ENCODE results near the gene VCX3B. TPM values are rescaled to one million over a fixed set of nuclear protein-coding genes. Genes with fewer than 3 reads are reported as not detected.
"Not testable (repeated sequence)": the region's sequence is repeated elsewhere in the genome, so short reads cannot be mapped to it uniquely, and the experiment has no call there.

VCX3B gene
- under 1 TPM in 2 of 10 donors, not detected in 8; 0.20 to 0.42 TPM for total RNA-seq
- polyA plus RNA-seq = under 1 TPM in 1 of 2 donors, not detected in 1; 0.10 TPM
- long read RNA-seq, donor 1 = 0 reads
- long read RNA-seq, donor 2 = 0 reads
- long read RNA-seq, donor 3 = 0 reads

GRCh38 chrX:8464530-8464929 lies at the start of gene VCX3B:
TSS of gene VCX3B (plus strand) at chrX:8464830. CDS start at chrX:8465451, 621 bp downstream.
- intact Hi-C loops (cut with DNase I); H3K27me3 ChIP-seq; H3K4me1 ChIP-seq; H3K36me3 ChIP-seq; DNase-seq; H3K9me3 ChIP-seq; H3K4me3 ChIP-seq; ATAC-seq; H3K27ac ChIP-seq: not testable (repeated sequence)
- WGBS, 2 donors = 97 to 100% methylated on average over 2 to 3 of the region's 3 CpGs

DNA sequence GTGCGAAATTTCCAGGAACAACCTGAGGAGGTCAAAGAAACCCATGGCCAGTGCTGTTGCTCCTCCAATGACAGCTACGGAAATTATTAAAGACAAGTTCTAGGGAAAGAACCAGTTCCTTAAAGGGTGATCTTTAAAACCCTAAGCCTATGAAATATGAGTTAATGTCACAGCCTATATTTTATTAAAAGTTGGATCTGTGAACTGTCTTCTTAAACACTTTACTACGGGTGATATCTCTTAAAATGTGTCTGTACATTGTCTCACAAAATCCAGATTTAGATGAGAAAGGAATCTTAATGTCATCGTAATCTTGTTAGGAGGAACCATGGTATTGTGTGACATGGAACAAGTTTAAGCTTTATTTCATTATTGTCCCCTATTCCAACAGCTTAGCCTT lies 46.3 kb upstream of the VCX3B start:
- no peak for ATAC-seq
- no peaks in the 10 kb centered on the region for H3K27me3 ChIP-seq
- no peaks in the 10 kb centered on the region for H3K36me3 ChIP-seq
- TF ChIP-seq, protein P1, sequence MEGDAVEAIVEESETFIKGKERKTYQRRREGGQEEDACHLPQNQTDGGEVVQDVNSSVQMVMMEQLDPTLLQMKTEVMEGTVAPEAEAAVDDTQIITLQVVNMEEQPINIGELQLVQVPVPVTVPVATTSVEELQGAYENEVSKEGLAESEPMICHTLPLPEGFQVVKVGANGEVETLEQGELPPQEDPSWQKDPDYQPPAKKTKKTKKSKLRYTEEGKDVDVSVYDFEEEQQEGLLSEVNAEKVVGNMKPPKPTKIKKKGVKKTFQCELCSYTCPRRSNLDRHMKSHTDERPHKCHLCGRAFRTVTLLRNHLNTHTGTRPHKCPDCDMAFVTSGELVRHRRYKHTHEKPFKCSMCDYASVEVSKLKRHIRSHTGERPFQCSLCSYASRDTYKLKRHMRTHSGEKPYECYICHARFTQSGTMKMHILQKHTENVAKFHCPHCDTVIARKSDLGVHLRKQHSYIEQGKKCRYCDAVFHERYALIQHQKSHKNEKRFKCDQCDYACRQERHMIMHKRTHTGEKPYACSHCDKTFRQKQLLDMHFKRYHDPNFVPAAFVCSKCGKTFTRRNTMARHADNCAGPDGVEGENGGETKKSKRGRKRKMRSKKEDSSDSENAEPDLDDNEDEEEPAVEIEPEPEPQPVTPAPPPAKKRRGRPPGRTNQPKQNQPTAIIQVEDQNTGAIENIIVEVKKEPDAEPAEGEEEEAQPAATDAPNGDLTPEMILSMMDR (IDR thresholded peaks at IDR 0.05) = no peak
- H3K27ac ChIP-seq = no peak overlapping the region
- H3K9me3 ChIP-seq = no peaks in the 10 kb centered on the region
- 86 to 95% methylated on average over 4 of the region's 4 CpGs for WGBS, 2 donors
- no peak overlapping the region for H3K4me3 ChIP-seq
- DNase-seq = no peak
- intact Hi-C loops (cut with DNase I) = no loop called here
- H3K4me1 ChIP-seq = no peaks in the 10 kb centered on the region

- DNase-seq = no peak
- TF ChIP-seq, protein P1 (IDR thresholded peaks at IDR 0.05) = no peak
- Histone ChIP-seq H3K9me3 (no peaks in the 10 kb centered on the region), H3K4me3 (no peak overlapping the region), H3K4me1 (no peaks in the 10 kb centered on the region), H3K27ac (no peak overlapping the region), H3K36me3 (no peaks in the 10 kb centered on the region), H3K27me3 (no peaks in the 10 kb centered on the region)
- ATAC-seq = no peak
- intact Hi-C loops (cut with DNase I) = no loop called here
- WGBS, 2 donors = 61 to 94% methylated on average over 1 of the region's 1 CpG
Observed at GRCh38 chrX:8424912-8425311, 39.7 kb upstream of the VCX3B start.

DNA sequence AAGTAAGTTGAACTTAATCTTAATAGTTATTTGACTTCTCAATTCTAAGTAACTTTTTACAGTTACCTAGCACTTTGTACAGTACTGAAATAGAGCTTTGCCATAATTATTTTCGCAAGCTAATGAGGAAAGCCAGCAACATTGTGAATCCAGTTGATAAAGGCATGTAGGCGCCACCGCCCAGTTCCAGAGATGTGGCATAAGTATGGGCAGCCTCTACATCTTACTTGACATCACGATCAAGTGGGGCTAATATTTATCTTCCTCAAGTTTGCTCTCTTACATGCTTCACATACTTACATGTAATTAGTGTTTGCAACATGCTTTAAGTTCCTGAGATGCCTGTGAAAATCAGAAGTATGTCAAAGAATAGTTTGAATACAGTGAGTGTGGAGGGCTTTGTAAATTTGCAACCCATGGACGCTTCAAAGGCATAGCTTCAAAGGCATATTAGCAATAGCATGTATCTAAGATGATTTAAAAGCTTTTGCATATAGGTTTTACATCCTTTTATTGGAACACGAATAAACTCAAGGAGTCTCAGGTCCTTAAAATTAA lies 34.9 kb upstream of the VCX3B start:
- TF ChIP-seq, protein P1 (IDR thresholded peaks at IDR 0.05) = no peak
- Histone ChIP-seq H3K4me3 (no peak overlapping the region), H3K27ac (no peak overlapping the region), H3K4me1 (no peaks in the 10 kb centered on the region), H3K27me3 (no peaks in the 10 kb centered on the region), H3K36me3 (no peaks in the 10 kb centered on the region), H3K9me3 (no peaks in the 10 kb centered on the region)
- 74 to 82% methylated on average over 6 of the region's 6 CpGs for WGBS, 2 donors
- ATAC-seq (no peak), DNase-seq (no peak)
- intact Hi-C loops (cut with DNase I) = no loop called here

GRCh38 chrX:8430444-8430843 lies 34.2 kb upstream of the VCX3B start:
- Histone ChIP-seq H3K36me3 (no peaks in the 10 kb centered on the region), H3K27ac (no peak overlapping the region), H3K9me3 (no peaks in the 10 kb centered on the region), H3K27me3 (no peaks in the 10 kb centered on the region), H3K4me1 (no peaks in the 10 kb centered on the region), H3K4me3 (no peak overlapping the region)
- intact Hi-C loops (cut with DNase I) = no loop called here
- ATAC-seq (no peak), DNase-seq (no peak)
- 88 to 94% methylated on average over 3 of the region's 3 CpGs for WGBS, 2 donors
- TF ChIP-seq, protein P1 (IDR thresholded peaks at IDR 0.05) = no peak

Data from heart right ventricle (tissue), 16 donors.